ENCODE results near the gene KRT72. TPM values are rescaled to one million over a fixed set of nuclear protein-coding genes. Genes with fewer than 3 reads are reported as not detected.

Gene KRT72
- total and polyA plus RNA-seq, 7 experiments from 2014 or later = 0.71 to 149 (median 74.1) TPM; not detected in 1

DNA sequence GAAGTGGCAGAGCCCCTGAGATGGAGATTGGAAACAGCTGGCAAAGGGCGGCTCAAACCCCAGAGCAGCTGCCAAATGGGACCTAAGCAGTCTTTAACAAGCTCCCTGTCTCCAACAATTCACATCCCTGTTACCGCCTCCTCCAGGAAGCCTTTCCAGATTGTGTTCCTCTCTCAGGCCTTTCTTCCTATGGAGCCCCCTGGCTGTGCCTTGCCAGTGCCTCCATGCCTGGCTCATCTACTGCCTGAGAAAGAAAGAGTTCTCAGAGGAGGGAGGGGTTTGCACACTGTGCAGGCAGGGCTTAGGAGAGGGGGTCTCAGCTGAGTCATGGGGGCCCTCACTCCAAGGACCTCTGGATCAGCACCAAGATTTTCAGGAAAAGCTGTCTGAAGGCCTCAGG is 18.8 kb downstream of the KRT72 start:
- Mint-ChIP-seq H3K4me3 (peak overlapping the region in 1 of 10 donors; percentile 44), H3K27me3 (peaks cover 0 to 4% (median 0%) of the 10 kb centered on the region in 5 donors), H3K27ac (peak overlapping the region in 6 of 9 donors; percentile 44 to 97 (median 88)), H3K4me1 (peaks cover 39 to 67% (median 62%) of the 10 kb centered on the region in 7 donors), H3K9me3 (no peaks in the 10 kb centered on the region), H3K36me3 (peaks cover 0 to 6% (median 0%) of the 10 kb centered on the region in 5 donors)
- intact Hi-C loops (cut with micrococcal nuclease) = loop anchor here (2.0 to 10.0 kb wide), 4 partner anchors 160 to 430 kb away; no protein-coding TSS in a partner anchor
- Histone ChIP-seq H3K27ac (ENCODE audit: low read depth, low read length) (no peak overlapping the region), H3K9me3 (ENCODE audit: control insufficient read depth in 2 of 3, low read length in 3 of 3) (no peaks in the 10 kb centered on the region), H3K4me3 (ENCODE audit: low read length) (no peak overlapping the region), H3K36me3 (ENCODE audit: control insufficient read depth in 2 of 3, insufficient read depth in 3 of 3, low read length in 3 of 3) (no peaks in the 10 kb centered on the region), H3K4me1 (ENCODE audit: control insufficient read depth in 2 of 2, insufficient read depth in 2 of 2, low read length in 2 of 2) (peaks cover 0 to 55% of the 10 kb centered on the region in 2 donors), H3K27me3 (ENCODE audit: control insufficient read depth in 2 of 2, insufficient read depth in 2 of 2, low read length in 2 of 2) (no peaks in the 10 kb centered on the region)
- no peak for DNase-seq
- ATAC-seq = no peak
- ChIA-PET CTCF (interaction anchor here (0.6 to 20.3 kb wide), 9 partner anchors 9 to 423 kb away, joined by 3 to 731 read pairs (median 6); partner anchors contain the start of genes EIF4B and KRT74), POLR2A (interaction anchor here (0.7 to 5.3 kb wide), 5 partner anchors 11 to 296 kb away, joined by 3 to 62 read pairs (median 26); no protein-coding TSS in a partner anchor)

DNA sequence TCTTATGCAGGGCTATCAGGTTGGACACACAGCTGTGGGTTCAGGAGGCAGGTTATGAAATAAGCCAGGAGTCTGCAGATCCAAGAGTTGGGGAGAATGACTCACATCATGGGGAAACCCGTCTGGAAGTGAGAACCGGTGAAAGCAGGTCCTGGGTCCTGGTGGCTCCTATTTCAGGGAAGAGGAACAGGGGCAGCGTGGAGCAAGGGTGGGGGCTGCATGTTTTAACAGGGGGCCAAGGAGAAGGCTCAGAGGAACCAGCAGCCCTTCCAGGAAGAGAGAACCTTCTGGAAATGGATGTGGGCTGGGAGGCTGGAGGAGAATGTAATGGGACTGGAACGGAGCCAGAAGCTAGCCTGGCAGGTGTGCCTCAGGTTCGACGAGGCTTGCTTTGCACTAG is 19.8 kb downstream of the KRT72 start:
- DNase-seq (no peak), ATAC-seq (no peak)
- Histone ChIP-seq H3K36me3 (ENCODE audit: control insufficient read depth in 2 of 3, insufficient read depth in 3 of 3, low read length in 3 of 3) (no peaks in the 10 kb centered on the region), H3K27ac (ENCODE audit: low read depth, low read length) (no peak overlapping the region), H3K4me1 (ENCODE audit: control insufficient read depth in 2 of 2, insufficient read depth in 2 of 2, low read length in 2 of 2) (peaks cover 0 to 45% of the 10 kb centered on the region in 2 donors), H3K27me3 (ENCODE audit: control insufficient read depth in 2 of 2, insufficient read depth in 2 of 2, low read length in 2 of 2) (no peaks in the 10 kb centered on the region), H3K9me3 (ENCODE audit: control insufficient read depth in 2 of 3, low read length in 3 of 3) (no peaks in the 10 kb centered on the region), H3K4me3 (ENCODE audit: low read length) (no peak overlapping the region)
- H3K4me3 Mint-ChIP-seq = no peak overlapping the region
- peaks cover 0 to 5% (median 0%) of the 10 kb centered on the region in 5 donors for H3K27me3 Mint-ChIP-seq
- ChIA-PET POLR2A (interaction anchor here (1.2 to 5.3 kb wide), 2 partner anchors 30 to 288 kb away, joined by 7 to 62 read pairs; no protein-coding TSS in a partner anchor), CTCF (interaction anchor here (0.8 to 20.3 kb wide), 6 partner anchors 24 to 294 kb away, joined by 3 to 731 read pairs (median 6); no protein-coding TSS in a partner anchor)
- no peaks in the 10 kb centered on the region for H3K36me3 Mint-ChIP-seq
- intact Hi-C loops (cut with micrococcal nuclease) = loop anchor here (5.0 to 10.0 kb wide), 3 partner anchors 161 to 429 kb away; no protein-coding TSS in a partner anchor
- peak overlapping the region in 2 of 9 donors; percentile 36 to 85 for H3K27ac Mint-ChIP-seq
- H3K4me1 Mint-ChIP-seq = peaks cover 32 to 57% (median 52%) of the 10 kb centered on the region in 7 donors
- H3K9me3 Mint-ChIP-seq = no peaks in the 10 kb centered on the region

DNA sequence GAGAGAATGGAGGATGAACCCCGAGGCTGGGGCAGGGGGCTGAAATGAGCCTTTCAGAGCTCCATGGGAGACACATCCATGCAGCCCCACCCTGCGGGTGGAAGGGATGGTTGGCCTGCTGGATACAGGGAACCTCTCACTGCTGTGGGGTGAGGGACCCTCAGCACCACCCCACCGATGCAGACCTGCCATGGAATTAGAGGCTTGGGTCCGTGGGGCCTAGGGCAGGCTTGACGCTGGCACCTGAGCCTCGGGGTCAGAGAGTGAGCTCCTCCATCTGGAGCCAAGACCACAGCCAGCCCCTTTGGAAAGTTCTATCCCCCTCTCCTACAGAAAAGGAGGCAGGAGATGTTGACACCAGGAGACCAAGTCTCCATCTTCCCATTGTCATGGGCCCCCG is 20.2 kb downstream of the KRT72 start:
- DNase-seq = no peak
- intact Hi-C loops (cut with micrococcal nuclease) = loop anchor here (5.0 to 10.0 kb wide), 3 partner anchors 161 to 429 kb away; no protein-coding TSS in a partner anchor
- Histone ChIP-seq H3K27me3 (ENCODE audit: control insufficient read depth in 2 of 2, insufficient read depth in 2 of 2, low read length in 2 of 2) (no peaks in the 10 kb centered on the region), H3K27ac (ENCODE audit: low read depth, low read length) (no peak overlapping the region), H3K4me3 (ENCODE audit: low read length) (no peak overlapping the region), H3K36me3 (ENCODE audit: control insufficient read depth in 2 of 3, insufficient read depth in 3 of 3, low read length in 3 of 3) (no peaks in the 10 kb centered on the region), H3K9me3 (ENCODE audit: control insufficient read depth in 2 of 3, low read length in 3 of 3) (no peaks in the 10 kb centered on the region), H3K4me1 (ENCODE audit: control insufficient read depth in 2 of 2, insufficient read depth in 2 of 2, low read length in 2 of 2) (peaks cover 0 to 41% of the 10 kb centered on the region in 2 donors)
- ChIA-PET POLR2A (interaction anchor here (1.2 kb wide), 2 partner anchors 31 kb away, joined by 6 to 7 read pairs; no protein-coding TSS in a partner anchor), CTCF (interaction anchor here (0.9 to 20.3 kb wide), 5 partner anchors 25 to 294 kb away, joined by 4 to 731 read pairs (median 4); no protein-coding TSS in a partner anchor)
- Mint-ChIP-seq H3K9me3 (no peaks in the 10 kb centered on the region), H3K36me3 (no peaks in the 10 kb centered on the region), H3K4me3 (no peak overlapping the region), H3K4me1 (peaks cover 28 to 55% (median 48%) of the 10 kb centered on the region in 7 donors), H3K27ac (peak overlapping the region in 4 of 9 donors; percentile 36 to 87 (median 85)), H3K27me3 (peaks cover 0 to 7% (median 0%) of the 10 kb centered on the region in 5 donors)
- ATAC-seq = no peak

DNA sequence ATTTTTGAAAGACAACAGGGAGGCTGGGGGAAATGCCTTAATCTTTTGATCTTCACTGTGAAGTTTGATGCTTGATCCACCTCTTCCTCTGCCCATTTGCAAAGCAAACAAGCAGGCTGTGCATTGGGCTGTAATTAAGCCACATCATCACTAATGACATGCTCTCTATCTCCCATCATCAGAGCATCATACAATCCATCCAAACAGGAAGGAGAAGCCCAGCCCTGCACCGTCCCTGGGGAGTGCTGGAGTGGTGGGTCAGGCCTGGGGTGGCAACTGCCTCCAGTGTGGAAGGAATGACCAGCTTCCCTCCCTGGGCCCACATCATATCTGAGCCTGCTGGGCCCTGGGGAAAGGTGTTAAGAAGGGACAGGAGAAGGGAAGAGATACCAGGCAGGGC is 20.8 kb downstream of the KRT72 start:
- ATAC-seq (no peak), DNase-seq (no peak)
- Histone ChIP-seq H3K4me1 (ENCODE audit: control insufficient read depth in 2 of 2, insufficient read depth in 2 of 2, low read length in 2 of 2) (peaks cover 0 to 35% of the 10 kb centered on the region in 2 donors), H3K36me3 (ENCODE audit: control insufficient read depth in 2 of 3, insufficient read depth in 3 of 3, low read length in 3 of 3) (no peaks in the 10 kb centered on the region), H3K27ac (ENCODE audit: low read depth, low read length) (no peak overlapping the region), H3K4me3 (ENCODE audit: low read length) (no peak overlapping the region), H3K9me3 (ENCODE audit: control insufficient read depth in 2 of 3, low read length in 3 of 3) (no peaks in the 10 kb centered on the region), H3K27me3 (ENCODE audit: control insufficient read depth in 2 of 2, insufficient read depth in 2 of 2, low read length in 2 of 2) (no peaks in the 10 kb centered on the region)
- ChIA-PET POLR2A (interaction anchor here (1.2 kb wide), 2 partner anchors 31 to 297 kb away, joined by 3 to 6 read pairs; no protein-coding TSS in a partner anchor), CTCF (interaction anchor here (0.9 to 20.3 kb wide), 4 partner anchors 53 to 295 kb away, joined by 4 to 731 read pairs (median 5); no protein-coding TSS in a partner anchor)
- Mint-ChIP-seq H3K4me1 (peaks cover 22 to 54% (median 42%) of the 10 kb centered on the region in 7 donors), H3K9me3 (no peaks in the 10 kb centered on the region), H3K27me3 (peaks cover 0 to 7% (median 0%) of the 10 kb centered on the region in 5 donors), H3K36me3 (no peaks in the 10 kb centered on the region), H3K4me3 (peak overlapping the region in 1 of 10 donors; percentile 8), H3K27ac (peak overlapping the region in 8 of 9 donors; percentile 41 to 87 (median 78))
- intact Hi-C loops (cut with micrococcal nuclease) = loop anchor here (5.0 to 10.0 kb wide), 3 partner anchors 162 to 428 kb away; no protein-coding TSS in a partner anchor

DNA sequence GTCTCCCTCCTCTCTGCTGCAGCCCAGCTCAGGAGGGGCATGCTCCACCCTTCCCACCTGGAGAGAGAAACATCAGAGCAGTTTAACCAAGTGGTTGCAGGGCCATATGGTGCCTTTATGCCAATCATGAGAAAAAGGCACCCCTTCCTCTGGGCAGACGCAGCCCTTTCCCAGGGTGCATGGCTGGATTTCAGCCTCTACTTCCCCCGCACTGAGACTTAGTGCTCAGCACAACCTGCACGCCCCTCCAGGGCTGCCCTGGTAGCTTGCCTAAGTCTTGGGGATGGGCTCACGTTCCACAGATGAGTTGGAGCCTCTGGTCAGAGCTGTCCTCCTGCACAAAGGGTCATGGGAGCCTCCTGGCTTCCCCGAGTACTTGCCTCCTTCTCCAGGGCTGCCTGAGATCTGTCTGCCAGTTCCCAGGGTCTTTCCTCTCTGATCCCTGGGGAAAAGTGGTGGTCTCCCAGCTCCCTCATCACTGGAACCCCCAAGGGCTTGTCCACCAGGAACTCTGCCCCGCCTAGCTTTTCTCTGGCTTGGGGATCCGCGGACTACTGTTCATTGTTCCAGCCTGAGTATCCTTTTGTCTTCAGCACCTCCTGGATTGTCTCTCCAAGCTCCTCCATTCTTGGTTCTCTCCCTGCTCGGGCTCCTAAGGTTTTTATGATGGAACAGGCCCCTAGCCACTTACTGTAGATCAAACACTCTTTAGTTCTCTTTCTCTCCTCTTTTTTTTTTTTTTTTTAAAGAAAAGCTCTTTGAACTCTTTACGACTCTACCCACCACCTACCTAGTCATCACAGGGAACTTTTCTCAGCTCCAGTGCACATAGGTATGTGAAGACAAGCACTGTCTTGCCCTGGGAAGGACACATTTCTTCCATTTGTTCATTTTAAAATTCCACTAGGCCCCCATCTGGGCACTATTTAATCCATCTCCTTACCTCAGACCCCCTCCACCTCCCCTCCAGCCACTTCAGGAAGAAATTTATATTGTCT is 21.5 kb downstream of the KRT72 start:
- POLR2A ChIA-PET = interaction anchor here (0.8 to 1.2 kb wide), 3 partner anchors 32 to 298 kb away, joined by 3 to 6 read pairs (median 3); no protein-coding TSS in a partner anchor

DNA sequence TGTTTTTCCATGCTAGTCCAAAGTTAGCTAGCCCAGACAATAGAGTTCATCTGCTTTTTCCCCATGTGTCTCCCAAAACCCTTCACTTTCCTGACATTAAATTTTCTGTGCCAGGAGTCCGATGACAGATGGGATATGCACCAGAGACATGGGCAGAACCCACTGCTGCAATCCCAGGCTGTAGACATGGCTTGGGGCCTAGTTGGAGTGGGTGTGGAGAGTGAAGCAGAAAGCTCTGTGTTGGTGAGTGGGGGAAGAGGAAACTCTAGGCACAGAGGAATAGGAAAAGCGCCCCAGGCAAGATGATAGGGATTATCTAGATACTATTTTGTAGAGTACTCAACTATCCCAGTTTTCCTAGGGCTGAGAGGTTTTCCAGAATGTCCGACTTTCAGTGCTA is 22.8 kb downstream of the KRT72 start:
- Mint-ChIP-seq H3K4me1 (peaks cover 8 to 37% (median 22%) of the 10 kb centered on the region in 7 donors), H3K36me3 (no peaks in the 10 kb centered on the region), H3K4me3 (no peak overlapping the region), H3K9me3 (no peaks in the 10 kb centered on the region), H3K27ac (peak overlapping the region in 1 of 9 donors; percentile 51), H3K27me3 (peaks cover 0 to 7% (median 0%) of the 10 kb centered on the region in 5 donors)
- no peaks in the 10 kb centered on the region for H3K36me3 ChIP-seq (ENCODE audit: control insufficient read depth in 2 of 3, insufficient read depth in 3 of 3, low read length in 3 of 3)
- H3K9me3 ChIP-seq (ENCODE audit: control insufficient read depth in 2 of 3, low read length in 3 of 3) = no peaks in the 10 kb centered on the region
- H3K27me3 ChIP-seq (ENCODE audit: control insufficient read depth in 2 of 2, insufficient read depth in 2 of 2, low read length in 2 of 2) = no peaks in the 10 kb centered on the region
- POLR2A ChIA-PET = no interaction called here
- H3K4me1 ChIP-seq (ENCODE audit: control insufficient read depth in 2 of 2, insufficient read depth in 2 of 2, low read length in 2 of 2) = peaks cover 0 to 17% of the 10 kb centered on the region in 2 donors
- no peak overlapping the region for H3K4me3 ChIP-seq (ENCODE audit: low read length)
- ATAC-seq = no peak
- intact Hi-C loops (cut with micrococcal nuclease) = no loop called here
- CTCF ChIA-PET = interaction anchor here (0.6 to 20.3 kb wide), 3 partner anchors 9 to 362 kb away, joined by 3 to 731 read pairs (median 4); no protein-coding TSS in a partner anchor
- H3K27ac ChIP-seq (ENCODE audit: low read depth, low read length) = no peak overlapping the region
- no peak for DNase-seq

More for the DNA sequence above, 21.5 kb downstream of the KRT72 start:
- Mint-ChIP-seq H3K4me3 (no peak overlapping the region), H3K36me3 (no peaks in the 10 kb centered on the region), H3K27ac (peak overlapping the region in 8 of 9 donors; percentile 41 to 87 (median 72)), H3K27me3 (peaks cover 0 to 7% (median 0%) of the 10 kb centered on the region in 5 donors), H3K4me1 (peaks cover 15 to 46% (median 35%) of the 10 kb centered on the region in 7 donors), H3K9me3 (no peaks in the 10 kb centered on the region)
- Histone ChIP-seq H3K4me3 (ENCODE audit: low read length) (no peak overlapping the region), H3K27ac (ENCODE audit: low read depth, low read length) (no peak overlapping the region), H3K9me3 (ENCODE audit: control insufficient read depth in 2 of 3, low read length in 3 of 3) (no peaks in the 10 kb centered on the region), H3K36me3 (ENCODE audit: control insufficient read depth in 2 of 3, insufficient read depth in 3 of 3, low read length in 3 of 3) (no peaks in the 10 kb centered on the region), H3K4me1 (ENCODE audit: control insufficient read depth in 2 of 2, insufficient read depth in 2 of 2, low read length in 2 of 2) (peaks cover 0 to 28% of the 10 kb centered on the region in 2 donors), H3K27me3 (ENCODE audit: control insufficient read depth in 2 of 2, insufficient read depth in 2 of 2, low read length in 2 of 2) (no peaks in the 10 kb centered on the region)
- no peak for ATAC-seq
- CTCF ChIA-PET = interaction anchor here (1.1 to 20.3 kb wide), 3 partner anchors 54 to 296 kb away, joined by 4 to 731 read pairs (median 6); no protein-coding TSS in a partner anchor
- intact Hi-C loops (cut with micrococcal nuclease) = loop anchor here (5.0 to 10.0 kb wide), 3 partner anchors 163 to 427 kb away; no protein-coding TSS in a partner anchor
- DNase-seq = peak in 1 of 9 donors; percentile 13
